ENCODE measurements around the gene ARHGEF35. TPM values are rescaled to one million over a fixed set of nuclear protein-coding genes. Genes with fewer than 3 reads are reported as not detected.
"Not testable (repeated sequence)": the region's sequence is repeated elsewhere in the genome, so short reads cannot be mapped to it uniquely, and the experiment has no call there.

Gene ARHGEF35
- total RNA-seq, 1 donor from 2014 or later = 10.3 TPM

- not testable (repeated sequence) for DNase-seq
Measured at GRCh38 chr7:144178380-144179164, 17.1 kb downstream of the ARHGEF35 start.

- no peak for DNase-seq
Measured at GRCh38 chr7:144174613-144175012, 21.0 kb downstream of the ARHGEF35 start.

- not testable (repeated sequence) for DNase-seq
Measured at GRCh38 chr7:144171594-144172350, 23.9 kb downstream of the ARHGEF35 start.

- no peak for DNase-seq
Measured at GRCh38 chr7:144164784-144165183, 30.8 kb downstream of the ARHGEF35 start.

- DNase-seq = no peak
Measured at GRCh38 chr7:144158861-144159260, 36.8 kb downstream of the ARHGEF35 start.

GRCh38 chr7:144148224-144148827, 47.3 kb downstream of the ARHGEF35 start:
- no peak for DNase-seq

- no peak for DNase-seq
Measured at GRCh38 chr7:144144426-144144825, 51.2 kb downstream of the ARHGEF35 start.

- DNase-seq = no peak
Measured at GRCh38 chr7:144142187-144142586, 53.4 kb downstream of the ARHGEF35 start.

GRCh38 chr7:144137501-144137900, 58.1 kb downstream of the ARHGEF35 start:
- no peak for DNase-seq

Other genes starting within 250 kb of the ARHGEF35 start
- gene OR2F1, start 241.0 kb downstream of the ARHGEF35 start, total RNA-seq = not detected
- not detected for gene OR6B1, start 195.5 kb downstream of the ARHGEF35 start, total RNA-seq
- gene OR2A5, start 146.9 kb downstream of the ARHGEF35 start, total RNA-seq = not detected
- gene OR2A25, start 126.0 kb downstream of the ARHGEF35 start, total RNA-seq = not detected
- gene OR2A12, start 109.6 kb downstream of the ARHGEF35 start, total RNA-seq = not detected
- gene OR2A2, start 86.2 kb downstream of the ARHGEF35 start, total RNA-seq = not detected
- not detected for gene OR2A14, start 72.7 kb downstream of the ARHGEF35 start, total RNA-seq
- 9.1 TPM for gene CTAGE4, start 12.4 kb downstream of the ARHGEF35 start, total RNA-seq
- gene OR2A42, start 43.8 kb upstream of the ARHGEF35 start, total RNA-seq = 0.10 TPM
- 12.5 TPM for gene OR2A7, start 69.0 kb upstream of the ARHGEF35 start, total RNA-seq
- 5.3 TPM for gene CTAGE8, start 73.5 kb upstream of the ARHGEF35 start, total RNA-seq
- gene OR2A1, start 116.6 kb upstream of the ARHGEF35 start, total RNA-seq = 0.20 TPM
- 14.3 TPM for gene ARHGEF5, start 159.6 kb upstream of the ARHGEF35 start, total RNA-seq
- not detected for gene NOBOX, start 207.9 kb upstream of the ARHGEF35 start, total RNA-seq